HCT116 (cell line): ENCODE measurements around the gene BACE1. TPM values are rescaled to one million over a fixed set of nuclear protein-coding genes. Genes with fewer than 3 reads are reported as not detected.

Source experiments
- ATAC-seq: fragments of 200-7000 bp; cut with Tn5 transposase; 2 replicates; pipeline ENCODE4 v1.9.1; 2020; ENCODE audit warnings: mild to moderate bottlenecking, moderate library complexity
- BruUV-seq: library from RNA; stranded (reverse); fragments of 400-500 nt; replicated peaks from 2 replicates; lab custom pipeline; 2021; lab: Mats Ljungman, UMichigan
- CTCF ChIA-PET: fragments of 300-600 bp; sonication (Branson Sonifier 250); formaldehyde crosslinking; loops from one replicate; lab custom pipeline; 2021; ENCODE audit warnings: antibody characterized with exemption; lab: Charles Lee
- POLR2A ChIA-PET: fragments of 300-600, 350-600 bp; sonication (Branson Sonifier 250); formaldehyde crosslinking; loops from one replicate; lab custom pipeline; 2021; ENCODE audit warnings: antibody characterized with exemption; lab: Charles Lee
- RAD21 ChIA-PET, 2 experiments: fragments of 300-600 bp; sonication (Branson Sonifier 250); formaldehyde crosslinking; loops; one replicate each; lab custom pipeline; 2023; ENCODE audit warnings: low total read pairs in 2 of 2; ENCODE audit not compliant: uncharacterized antibody in 2 of 2, unreplicated experiment in 2 of 2, low non-redundant PET in 1 of 2; lab: Charles Lee
- DNase-seq: peaks from one replicate; pipeline ENCODE4 v3.0.0-alpha.2; 2010; ENCODE audit warnings: low read depth, low spot score
- H2AFZ ChIP-seq: fragments of 200-600 bp; shearing (Covaris generic), sonication (generic); 2 replicates; pipeline ENCODE4 v1.6.1; 2017; ENCODE audit warnings: low read depth, mixed run types, mixed read lengths, antibody characterized with exemption, low read length; ENCODE audit not compliant: poor library complexity, severe bottlenecking
- H3K27ac ChIP-seq: 2 replicates; pipeline ENCODE4 v1.5.1; 2012; ENCODE audit warnings: low read depth, low read length
- H3K27me3 ChIP-seq: fragments of 200-600 bp; sonication (generic); 2 replicates; pipeline ENCODE4 v1.6.1; 2016; ENCODE audit warnings: mixed run types, low read length, mixed read lengths; ENCODE audit not compliant: insufficient read depth
- H3K36me3 ChIP-seq, 2 experiments: fragments of 200-500 bp in 1 of 2; fragments of 200-600 bp in 1 of 2; sonication (Bioruptor generic) in 1 of 2; sonication (generic) in 1 of 2; 2 replicates each; pipeline versions ENCODE4 v1.5.1 to v1.6.1; 2014 to 2016; ENCODE audit warnings: low read length in 2 of 2, inconsistent platforms in 1 of 2, mixed read lengths in 1 of 2, mixed run types in 1 of 2; ENCODE audit not compliant: insufficient read depth in 2 of 2, control insufficient read depth in 1 of 2
- H3K4me1 ChIP-seq, 2 experiments: fragments of 200-600 bp in 1 of 2; sonication (generic) in 1 of 2; 2 replicates each; pipeline versions ENCODE4 v1.5.1 to v1.6.1; 2012 to 2017; ENCODE audit warnings: low read length in 2 of 2, inconsistent platforms in 1 of 2, mild to moderate bottlenecking in 1 of 2, mixed read lengths in 1 of 2, mixed run types in 1 of 2, moderate library complexity in 1 of 2; ENCODE audit not compliant: insufficient read depth in 2 of 2, control insufficient read depth in 1 of 2
- H3K4me2 ChIP-seq: fragments of 200-600 bp; sonication (generic); 2 replicates; pipeline ENCODE4 v1.6.1; 2017; ENCODE audit warnings: mixed run types, low read length, mixed read lengths
- H3K4me3 ChIP-seq, 2 experiments: fragments of 200-600 bp in 1 of 2; sonication (generic) in 1 of 2; replicated peaks in 1 of 2; 2 replicates each; pipeline ENCODE4 v1.5.1; 2011 to 2016; ENCODE audit warnings: low read length in 2 of 2, control low read depth in 1 of 2, low read depth in 1 of 2, mild to moderate bottlenecking in 1 of 2, mixed read lengths in 1 of 2, mixed run types in 1 of 2
- H3K79me2 ChIP-seq: fragments of 200-600 bp; sonication (generic); 2 replicates; pipeline ENCODE4 v1.6.1; 2017; ENCODE audit warnings: mild to moderate bottlenecking, mixed run types, low read length, moderate library complexity, mixed read lengths; ENCODE audit not compliant: insufficient read depth
- H3K9ac ChIP-seq: fragments of 200-600 bp; sonication (generic); 2 replicates; pipeline ENCODE4 v1.6.1; 2016; ENCODE audit warnings: low read length, mixed read lengths
- H3K9me2 ChIP-seq: fragments of 200-600 bp; sonication (generic), shearing (Covaris generic); 2 replicates; pipeline ENCODE4 v1.6.1; 2017; ENCODE audit warnings: mixed run types, mild to moderate bottlenecking, moderate library complexity; ENCODE audit not compliant: insufficient read depth
- H3K9me3 ChIP-seq, 2 experiments: fragments of 200-500 bp in 1 of 2; fragments of 200-600 bp in 1 of 2; sonication (Bioruptor generic) in 1 of 2; sonication (generic) in 1 of 2; 2 replicates each; pipeline ENCODE4 v1.6.1; 2014 to 2017; ENCODE audit warnings: low read length in 2 of 2, mixed read lengths in 2 of 2, inconsistent platforms in 1 of 2, low read depth in 1 of 2, mild to moderate bottlenecking in 1 of 2, mixed run types in 1 of 2, moderate library complexity in 1 of 2; ENCODE audit not compliant: control insufficient read depth in 1 of 2, insufficient read depth in 1 of 2
- H4K20me1 ChIP-seq: fragments of 200-600 bp; sonication (generic), shearing (Covaris generic); 2 replicates; pipeline ENCODE4 v1.6.1; 2017; ENCODE audit warnings: mixed run types, mild to moderate bottlenecking, moderate library complexity; ENCODE audit not compliant: insufficient read depth
- CEBPB ChIP-seq: IDR thresholded peaks from 2 replicates; pipeline ENCODE4 v1.6.1; 2012; ENCODE audit warnings: low read depth
- EGR1 ChIP-seq: IDR thresholded peaks from 2 replicates; pipeline ENCODE4 v1.6.1; 2012; ENCODE audit warnings: low read depth
- EZH2 ChIP-seq: fragments of 200-600 bp; sonication (generic); IDR thresholded peaks from 2 replicates; pipeline ENCODE4 v1.6.1; 2017; ENCODE audit warnings: antibody characterized with exemption, mixed run types
- EZH2phosphoT487 ChIP-seq: fragments of 200-600 bp; IDR thresholded peaks from 2 replicates; pipeline ENCODE4 v1.6.1; 2018; ENCODE audit warnings: antibody characterized with exemption, borderline replicate concordance
- FOSL1 ChIP-seq: IDR thresholded peaks from 2 replicates; pipeline ENCODE4 v1.6.1; 2012; ENCODE audit warnings: low read depth
- JUND ChIP-seq: IDR thresholded peaks from 2 replicates; pipeline ENCODE4 v1.6.1; 2012
- MAX ChIP-seq: IDR thresholded peaks from 2 replicates; pipeline ENCODE4 v1.6.1; 2012
- POLR2A ChIP-seq: IDR thresholded peaks from 2 replicates; pipeline ENCODE4 v1.7.0; 2011; ENCODE audit warnings: borderline replicate concordance; ENCODE audit not compliant: insufficient read depth, insufficient read length; ENCODE audit errors: extremely low read depth
- SIN3A ChIP-seq: IDR thresholded peaks from 2 replicates; pipeline ENCODE4 v1.6.1; 2012; ENCODE audit warnings: low read depth
- TCF7L2 ChIP-seq: IDR thresholded peaks from 2 replicates; pipeline ENCODE4 v1.7.0; 2011; ENCODE audit warnings: borderline replicate concordance, inconsistent platforms; ENCODE audit not compliant: insufficient read depth, insufficient read length; ENCODE audit errors: extremely low read depth
- ZFX ChIP-seq: fragments of 450-650 bp; IDR thresholded peaks from 2 replicates; pipeline ENCODE4 v1.6.1; 2017
- intact Hi-C: fragments of 100-400 bp; cut with micrococcal nuclease; formaldehyde crosslinking; loops from 2 replicates; pipeline ENCODE4 v1.10.0; 2022
- total RNA-seq: library from RNA; stranded (reverse); gene quantifications from one replicate; pipeline ENCODE4 v1.2.1, GENCODE V29; 2021; ENCODE audit not compliant: unreplicated experiment
- TF ChIP-seq, protein P1 (sequence below): IDR thresholded peaks from 2 replicates; pipeline ENCODE4 v1.6.1; 2012; ENCODE audit warnings: low read depth

Gene BACE1
- total RNA-seq, 1 experiment from 2014 or later = 8.5 TPM

- H3K79me2 ChIP-seq = no peaks in the 10 kb centered on the region
- intact Hi-C loops = no loop called here
- RAD21 ChIA-PET = no interaction called here
- H4K20me1 ChIP-seq = no peaks in the 10 kb centered on the region
- H3K9ac ChIP-seq = no peak overlapping the region
- BruUV-seq = no TSS peak
- H3K27ac ChIP-seq = no peak overlapping the region
- H3K36me3 ChIP-seq = peaks cover 3 to 15% of the 10 kb centered on the region in 2 experiments; a peak in 3 of 4 replicates
- no peak for ATAC-seq
- peaks cover 4 to 6% of the 10 kb centered on the region in 2 experiments for H3K4me1 ChIP-seq
- H2AFZ ChIP-seq = no peak overlapping the region
- H3K9me3 ChIP-seq = no peaks in the 10 kb centered on the region
- no peaks in the 10 kb centered on the region for H3K9me2 ChIP-seq
- no peak overlapping the region for H3K4me3 ChIP-seq
- CTCF ChIA-PET = no interaction called here
- DNase-seq = no peak
- H3K4me2 ChIP-seq = no peak overlapping the region
- POLR2A ChIA-PET = no interaction called here
- TF ChIP-seq ZFX (no peak), EGR1 (no peak), EZH2phosphoT487 (no peak), MAX (no peak), CEBPB (no peak), JUND (no peak), TCF7L2 (no peak), FOSL1 (no peak), SIN3A (no peak), EZH2 (no peak), POLR2A (no peak)
- TF ChIP-seq, protein P1, sequence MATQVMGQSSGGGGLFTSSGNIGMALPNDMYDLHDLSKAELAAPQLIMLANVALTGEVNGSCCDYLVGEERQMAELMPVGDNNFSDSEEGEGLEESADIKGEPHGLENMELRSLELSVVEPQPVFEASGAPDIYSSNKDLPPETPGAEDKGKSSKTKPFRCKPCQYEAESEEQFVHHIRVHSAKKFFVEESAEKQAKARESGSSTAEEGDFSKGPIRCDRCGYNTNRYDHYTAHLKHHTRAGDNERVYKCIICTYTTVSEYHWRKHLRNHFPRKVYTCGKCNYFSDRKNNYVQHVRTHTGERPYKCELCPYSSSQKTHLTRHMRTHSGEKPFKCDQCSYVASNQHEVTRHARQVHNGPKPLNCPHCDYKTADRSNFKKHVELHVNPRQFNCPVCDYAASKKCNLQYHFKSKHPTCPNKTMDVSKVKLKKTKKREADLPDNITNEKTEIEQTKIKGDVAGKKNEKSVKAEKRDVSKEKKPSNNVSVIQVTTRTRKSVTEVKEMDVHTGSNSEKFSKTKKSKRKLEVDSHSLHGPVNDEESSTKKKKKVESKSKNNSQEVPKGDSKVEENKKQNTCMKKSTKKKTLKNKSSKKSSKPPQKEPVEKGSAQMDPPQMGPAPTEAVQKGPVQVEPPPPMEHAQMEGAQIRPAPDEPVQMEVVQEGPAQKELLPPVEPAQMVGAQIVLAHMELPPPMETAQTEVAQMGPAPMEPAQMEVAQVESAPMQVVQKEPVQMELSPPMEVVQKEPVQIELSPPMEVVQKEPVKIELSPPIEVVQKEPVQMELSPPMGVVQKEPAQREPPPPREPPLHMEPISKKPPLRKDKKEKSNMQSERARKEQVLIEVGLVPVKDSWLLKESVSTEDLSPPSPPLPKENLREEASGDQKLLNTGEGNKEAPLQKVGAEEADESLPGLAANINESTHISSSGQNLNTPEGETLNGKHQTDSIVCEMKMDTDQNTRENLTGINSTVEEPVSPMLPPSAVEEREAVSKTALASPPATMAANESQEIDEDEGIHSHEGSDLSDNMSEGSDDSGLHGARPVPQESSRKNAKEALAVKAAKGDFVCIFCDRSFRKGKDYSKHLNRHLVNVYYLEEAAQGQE = no peak
- no peaks in the 10 kb centered on the region for H3K27me3 ChIP-seq
These were observed 29.5 kb downstream of the BACE1 start for GRCh38 chr11:117286588-117286987.
